GM18870 (cell line): ENCODE results near the gene PLGLB2.
"Not testable (repeated sequence)": the region's sequence is repeated elsewhere in the genome, so short reads cannot be mapped to it uniquely, and the experiment has no call there.

Experiments used
- ATAC-seq: cut with Tn5 transposase; IDR thresholded peaks from one replicate; pipeline ENCODE4 v1.9.1; 2021; ENCODE audit warnings: moderate library complexity; ENCODE audit not compliant: unreplicated experiment

PLGLB2 gene

DNA sequence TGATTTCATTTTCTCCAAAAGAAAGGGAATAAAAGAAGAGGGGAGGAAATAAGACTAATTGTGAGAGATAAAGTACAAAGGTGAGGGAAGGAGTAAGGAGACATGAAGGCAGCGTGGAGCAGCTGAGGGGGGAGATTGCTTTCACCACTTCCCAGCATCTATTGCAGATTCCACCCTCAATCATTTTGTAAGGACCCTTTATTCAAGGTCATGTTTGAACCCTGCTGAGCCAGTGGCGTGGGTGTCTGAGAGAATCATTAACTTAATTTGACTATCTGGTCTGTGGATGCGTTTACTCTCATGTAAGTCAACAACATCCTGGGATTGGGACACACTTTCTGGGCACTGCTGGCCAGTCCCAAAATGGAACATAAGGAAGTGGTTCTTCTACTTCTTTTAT lies at the start of gene PLGLB2:
PLGLB2 (plus strand) TSS at position 297 of the 400 bp plus-strand sequence; CDS start at position 364, 67 bp downstream.
- not testable (repeated sequence) for ATAC-seq

DNA sequence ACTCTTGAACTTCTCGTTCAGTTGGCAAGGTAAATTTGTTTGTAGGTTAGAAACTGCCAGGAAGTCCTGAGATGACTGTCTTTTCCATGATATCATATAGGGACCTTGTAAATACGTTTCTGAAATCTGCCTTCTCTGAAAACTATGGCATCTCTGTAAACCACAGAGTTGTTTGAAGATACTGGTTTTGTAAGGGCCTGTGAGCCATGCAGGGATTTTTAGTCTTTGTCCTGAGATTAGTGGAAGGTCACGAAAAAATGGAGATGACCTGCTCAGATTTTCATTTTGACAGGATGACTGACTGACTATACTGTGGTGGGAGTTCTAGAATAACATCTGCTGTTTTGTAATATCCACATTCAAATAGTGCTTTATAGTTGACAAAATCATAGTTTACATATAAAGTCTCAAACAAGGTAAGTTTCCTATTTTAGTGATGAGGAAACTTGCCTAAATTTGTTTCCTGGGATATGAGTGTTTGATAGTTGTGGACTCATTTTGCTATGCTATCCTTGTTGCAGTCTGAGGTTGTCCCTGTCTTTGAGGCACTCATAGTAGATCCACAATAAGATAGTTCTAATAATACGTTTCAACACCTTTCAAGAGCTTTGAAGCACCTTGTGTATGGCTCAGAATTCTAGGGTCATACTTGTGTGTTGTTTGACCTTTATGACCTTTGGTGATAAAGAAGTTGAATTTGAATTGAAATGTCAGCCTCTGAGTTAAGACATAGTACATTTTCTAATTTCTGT lies 43.1 kb upstream of the PLGLB2 start:
- not testable (repeated sequence) for ATAC-seq

DNA sequence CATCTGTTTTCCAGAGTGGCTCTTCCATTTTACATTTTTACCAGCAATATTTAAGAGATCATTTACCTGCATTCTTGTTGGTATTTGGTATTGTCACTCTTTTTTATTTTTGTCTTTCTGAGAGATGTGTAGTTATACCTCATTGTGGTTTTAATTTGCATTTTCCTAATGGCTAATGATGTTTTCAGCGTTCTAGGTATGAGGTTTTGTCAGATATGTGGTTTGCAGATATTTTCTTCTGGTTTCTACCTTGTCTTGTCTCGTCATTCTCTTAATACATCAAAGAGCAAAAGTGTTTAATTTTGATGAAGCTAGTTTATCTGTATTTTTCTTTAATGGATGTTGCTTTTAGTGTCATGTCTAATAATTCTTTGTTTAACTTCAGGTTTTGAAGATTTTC lies 39.5 kb upstream of the PLGLB2 start:
- not testable (repeated sequence) for ATAC-seq

DNA sequence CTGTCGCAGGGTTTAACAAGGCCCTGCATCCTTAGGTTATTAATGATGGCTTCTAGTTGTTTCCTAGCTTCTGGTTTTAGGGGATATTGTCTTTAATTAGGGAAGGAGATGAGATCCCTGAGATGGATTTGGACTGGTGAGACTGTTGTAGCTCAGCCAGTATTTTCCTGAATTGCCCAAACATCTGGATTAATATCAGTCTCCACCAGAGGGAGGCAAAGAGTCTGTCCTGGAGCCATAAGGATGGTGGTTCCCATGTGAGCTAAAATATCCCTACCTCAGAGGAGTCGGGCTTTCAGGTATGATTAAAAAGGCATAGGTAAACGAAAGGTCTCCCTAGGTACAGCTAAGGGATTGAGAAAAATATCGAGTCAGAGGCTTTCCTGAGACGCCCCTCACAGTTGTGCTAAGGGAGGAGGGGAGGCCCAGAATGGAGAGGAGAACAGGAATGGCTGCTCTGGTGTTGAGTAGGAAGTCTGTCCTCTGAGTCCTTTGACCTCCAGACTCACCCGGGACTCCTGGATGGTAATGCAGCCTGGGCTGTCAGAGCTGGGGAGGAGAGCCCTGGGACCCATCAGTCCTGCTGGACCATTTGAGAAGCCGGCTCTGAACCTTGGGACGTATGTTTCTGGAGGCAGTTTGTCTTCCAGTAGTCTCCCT lies 19.8 kb upstream of the PLGLB2 start:
- not testable (repeated sequence) for ATAC-seq

DNA sequence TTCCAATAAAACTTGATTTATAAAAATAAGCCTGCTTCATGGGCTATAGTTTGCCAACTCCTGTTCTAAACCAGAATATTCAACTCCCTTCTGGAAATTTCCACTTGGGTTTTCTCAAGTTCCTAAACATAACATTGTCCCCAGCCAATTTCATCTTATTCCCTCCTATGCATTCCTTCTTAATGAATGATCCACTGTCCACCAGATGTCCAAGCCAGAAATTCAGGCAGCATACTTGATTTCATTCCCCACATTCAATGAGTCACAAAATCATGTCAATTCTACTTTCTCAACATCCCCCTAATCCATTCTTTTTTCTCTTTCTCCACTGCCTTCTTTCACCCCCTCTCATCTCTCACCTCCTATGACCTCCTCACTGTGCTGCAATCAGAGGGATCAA lies 7.0 kb upstream of the PLGLB2 start:
- not testable (repeated sequence) for ATAC-seq

DNA sequence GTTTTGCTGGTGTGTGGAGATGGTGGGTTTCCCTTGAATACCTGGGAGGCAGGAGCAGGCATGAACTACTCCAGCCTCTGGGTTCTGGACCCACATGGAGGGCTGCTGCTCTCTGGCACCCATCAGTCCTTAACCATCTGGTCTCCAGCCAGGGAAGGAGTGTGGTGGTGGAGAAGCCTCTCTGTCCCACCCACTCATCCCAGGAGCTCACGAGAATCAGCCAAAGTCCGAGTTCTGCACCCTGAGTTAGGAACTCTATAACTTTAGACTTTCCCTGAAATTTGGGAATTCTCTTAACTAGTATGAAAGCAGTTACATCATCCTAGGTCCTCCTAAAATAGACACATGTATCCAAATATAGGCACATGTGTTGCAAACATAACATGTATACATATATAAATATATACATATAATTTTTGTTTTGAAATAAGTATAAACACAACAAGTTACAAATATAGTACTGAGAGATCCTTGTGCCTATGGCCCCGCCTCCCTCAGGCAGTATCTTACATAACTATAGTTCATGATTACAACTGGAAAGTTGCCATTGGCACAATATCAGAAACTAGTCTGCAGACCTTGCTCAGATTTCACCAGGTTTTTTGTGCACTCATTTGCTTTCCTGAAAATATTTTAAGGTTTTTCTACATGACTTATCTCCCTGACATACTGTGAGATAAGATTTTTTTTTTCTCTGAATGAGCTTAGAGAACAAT lies 5.3 kb upstream of the PLGLB2 start:
- ATAC-seq: not testable (repeated sequence)

DNA sequence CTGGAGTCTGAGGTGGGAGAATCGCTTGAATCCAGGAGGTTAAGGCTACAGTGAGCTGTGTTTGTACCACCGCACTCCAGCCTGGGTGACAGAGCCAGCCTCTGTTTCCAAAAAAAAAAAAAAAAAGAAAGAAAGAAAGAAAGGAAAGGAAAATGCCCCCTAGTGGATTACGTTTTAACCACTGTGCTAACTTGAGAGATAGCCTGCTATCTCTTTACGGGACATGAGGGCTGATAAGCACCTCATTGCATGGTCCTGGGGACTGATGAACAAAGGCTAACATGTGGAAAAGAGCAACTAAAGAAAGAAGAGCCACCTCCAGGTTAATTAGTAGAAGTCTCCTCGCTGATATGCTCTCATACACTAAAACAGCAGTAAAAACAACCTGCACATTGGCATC lies 4.2 kb upstream of the PLGLB2 start:
- ATAC-seq: not testable (repeated sequence)

DNA sequence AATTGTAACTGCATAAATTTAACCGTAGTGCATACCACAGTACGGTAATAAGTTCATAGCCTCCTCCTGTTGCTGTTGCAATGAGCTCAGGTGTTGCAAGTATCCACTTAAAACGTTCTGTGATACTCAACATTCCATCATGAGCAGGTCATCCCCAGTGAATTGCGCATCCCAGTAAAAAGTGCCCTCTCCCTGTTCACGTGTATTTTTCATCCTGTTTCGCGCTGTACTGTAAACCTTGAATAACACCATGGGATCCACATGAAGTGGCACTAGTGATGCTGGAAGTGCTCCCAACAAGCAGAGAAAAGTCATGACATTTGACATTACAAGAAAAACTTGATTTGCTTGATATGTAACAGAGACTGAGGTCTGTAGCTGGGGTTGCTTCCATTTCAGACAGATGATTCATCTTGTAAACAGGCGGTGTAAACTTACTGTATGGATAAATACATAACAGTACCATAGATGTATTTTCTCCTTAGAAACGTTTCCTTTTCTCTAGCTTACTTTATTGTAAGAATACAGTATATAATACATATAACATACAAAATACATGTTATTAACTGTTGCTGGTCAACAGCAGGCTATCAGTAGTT lies 2.4 kb upstream of the PLGLB2 start:
- ATAC-seq: not testable (repeated sequence)

DNA sequence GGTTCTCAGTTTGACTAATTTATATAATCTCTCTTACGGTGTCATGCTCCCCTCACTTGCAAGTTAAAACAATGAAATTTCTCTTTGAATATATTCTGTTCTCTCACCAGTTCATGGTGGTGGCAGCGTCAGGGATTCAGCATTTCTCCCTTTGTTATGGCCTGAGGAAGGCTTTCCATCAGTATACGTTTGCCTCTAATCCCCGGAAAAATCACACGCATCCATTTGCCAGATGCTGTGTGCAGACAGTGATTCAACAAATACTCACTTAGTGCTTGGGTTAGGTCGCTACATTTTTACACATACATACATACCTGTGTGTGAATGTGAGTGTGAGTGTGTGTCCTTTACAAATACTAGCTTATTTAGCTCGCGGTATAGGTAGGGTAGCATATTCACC lies 637 bp downstream of the PLGLB2 start:
- not testable (repeated sequence) for ATAC-seq

DNA sequence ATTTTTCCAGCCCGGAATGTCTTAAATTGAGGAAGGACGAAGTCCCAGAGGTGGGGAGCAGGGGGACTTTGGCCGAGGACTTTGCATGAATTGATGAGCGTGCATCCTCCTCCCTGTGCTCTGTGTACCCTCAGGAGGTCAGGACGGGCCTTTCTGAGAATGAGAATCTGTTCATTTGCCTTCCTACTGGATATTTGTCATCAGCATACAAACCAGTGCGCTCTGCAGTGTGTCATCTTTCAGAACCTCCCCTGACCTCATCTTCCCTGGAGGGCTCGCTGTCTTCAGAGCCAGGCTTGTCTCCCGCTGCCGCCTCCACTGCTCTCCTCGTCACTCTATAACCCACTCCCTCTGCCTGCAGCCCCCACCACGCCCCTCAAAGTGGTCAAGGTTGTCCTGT lies 2.7 kb downstream of the PLGLB2 start:
- not testable (repeated sequence) for ATAC-seq

DNA sequence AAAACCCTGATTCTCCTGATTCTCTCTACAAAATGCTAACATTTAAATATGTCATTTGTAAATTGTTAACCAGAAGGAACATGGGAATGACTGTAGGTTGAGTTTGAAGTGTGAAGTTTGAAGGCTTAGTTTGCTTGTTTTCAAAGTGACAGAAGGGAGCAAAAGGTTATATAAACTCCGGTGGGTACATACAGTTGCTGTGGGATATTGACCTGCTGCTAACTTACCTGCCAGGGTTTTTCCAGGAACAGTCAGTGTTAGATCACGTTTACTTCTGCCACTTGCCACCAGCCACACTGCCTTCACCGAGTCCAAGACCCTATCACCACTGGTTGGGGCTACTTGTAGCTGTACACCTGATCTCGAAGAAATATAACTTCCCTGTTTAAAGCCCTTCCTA lies 6.9 kb downstream of the PLGLB2 start:
- ATAC-seq: not testable (repeated sequence)
